D341Med (cell line): Measurements from ENCODE around the gene AGT.
"Not testable (repeated sequence)": the region's sequence is repeated elsewhere in the genome, so short reads cannot be mapped to it uniquely, and the experiment has no call there.

Experiments used
- DNase-seq: peaks from one replicate; pipeline ENCODE4 v3.0.0; 2012; ENCODE audit warnings: low spot score

AGT gene

DNA sequence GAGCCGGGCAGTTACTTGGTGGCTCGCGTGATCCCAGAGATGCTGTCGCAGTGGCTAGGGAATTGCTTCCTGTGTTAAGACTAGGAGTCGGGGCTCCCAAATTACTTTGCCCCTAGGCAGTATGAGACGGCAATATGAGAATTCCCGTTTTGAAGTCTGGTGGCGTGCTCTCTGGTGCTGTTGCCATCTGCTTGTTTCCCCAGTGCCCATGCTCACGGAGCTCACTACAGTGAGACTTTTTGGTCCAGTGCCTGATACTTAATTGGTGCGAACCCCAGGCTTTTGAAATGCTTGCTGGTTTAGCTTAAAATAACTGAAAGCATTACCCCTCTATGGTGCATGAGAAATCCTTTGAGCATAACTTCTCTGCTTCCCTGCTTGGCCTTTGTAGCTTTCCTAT, 22.3 kb downstream of the AGT start:
- DNase-seq, result no peak

DNA sequence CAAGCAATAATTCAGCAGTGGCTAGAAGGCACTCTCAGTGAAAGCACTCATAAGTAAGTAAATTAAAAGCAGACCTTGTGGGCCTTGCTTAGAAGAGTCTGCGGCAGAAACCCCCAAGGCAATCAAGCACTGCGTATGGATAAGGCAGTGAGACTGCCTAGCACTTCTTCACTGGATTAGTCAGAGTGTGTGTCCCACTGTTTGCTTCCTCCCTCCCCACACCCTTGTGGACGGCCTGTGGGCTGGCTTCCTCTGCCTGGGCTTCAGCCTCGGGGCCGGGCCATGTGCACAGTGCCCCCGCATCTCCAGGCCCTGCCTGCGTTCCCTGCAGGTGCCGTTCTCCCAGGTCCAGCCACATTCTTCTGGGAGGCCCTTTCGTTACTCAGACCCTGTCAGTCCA, 23.8 kb downstream of the AGT start:
- DNase-seq, result no peak

DNA sequence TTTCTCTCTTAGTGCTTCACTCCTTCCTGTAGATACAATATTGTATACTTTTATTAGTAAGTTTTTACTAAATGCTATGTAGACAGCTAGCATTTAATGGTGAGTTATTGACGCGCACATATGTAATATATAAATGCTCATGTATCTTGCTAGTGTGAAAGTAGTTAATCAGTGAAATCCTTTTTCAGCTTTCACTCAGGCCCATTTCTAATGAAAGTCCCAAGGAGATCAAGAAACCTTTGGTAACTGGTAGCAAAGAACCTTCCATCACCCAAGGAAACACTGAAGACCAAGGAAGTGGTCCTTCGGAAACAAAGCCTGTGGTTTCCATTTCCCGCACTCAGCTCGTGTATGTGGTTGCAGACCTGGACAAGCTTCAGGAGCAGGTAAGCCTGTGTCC, 27.2 kb downstream of the AGT start:
- no peak for DNase-seq

GRCh38 chr1:230684998-230685397, 28.9 kb downstream of the AGT start:
- no peak for DNase-seq

GRCh38 chr1:230684146-230684545, 29.8 kb downstream of the AGT start:
- DNase-seq, result no peak

DNA sequence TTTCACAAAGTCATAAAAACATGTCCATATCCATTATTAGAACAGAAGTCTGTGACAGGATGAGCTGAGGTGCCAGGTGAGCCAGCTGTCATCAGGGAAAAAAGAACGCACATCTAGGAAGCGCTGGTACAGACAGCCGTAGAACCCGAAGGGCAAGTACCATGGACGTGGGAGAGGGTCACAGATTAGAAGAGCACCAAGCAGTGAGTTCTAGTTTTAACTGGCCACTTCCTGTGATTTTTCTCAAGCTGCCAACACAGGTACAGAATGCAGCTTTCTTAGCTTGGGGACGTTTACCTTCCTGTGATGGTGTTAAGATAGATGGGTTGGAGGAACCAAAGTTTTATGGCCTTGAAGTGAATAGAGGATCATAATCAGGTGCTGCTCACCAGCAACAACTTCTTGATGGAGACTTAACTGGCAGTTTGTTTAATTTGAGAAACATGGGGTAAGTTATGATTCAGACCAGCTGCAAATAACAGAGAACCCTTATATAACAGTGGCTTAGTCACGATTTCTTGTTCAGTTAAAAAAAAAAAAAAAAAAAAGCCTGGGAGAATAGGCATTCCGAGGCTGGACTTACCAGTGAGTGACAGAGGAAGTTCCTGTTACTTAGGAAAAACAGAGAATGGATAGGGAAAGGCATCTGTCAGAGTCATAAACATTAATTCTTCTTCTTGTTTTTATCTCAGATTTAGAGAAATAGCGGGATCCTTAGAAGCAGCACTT, 30.9 kb downstream of the AGT start:
- no peak for DNase-seq

GRCh38 chr1:230682274-230682673, 31.6 kb downstream of the AGT start:
- peak; percentile 40 for DNase-seq

DNA sequence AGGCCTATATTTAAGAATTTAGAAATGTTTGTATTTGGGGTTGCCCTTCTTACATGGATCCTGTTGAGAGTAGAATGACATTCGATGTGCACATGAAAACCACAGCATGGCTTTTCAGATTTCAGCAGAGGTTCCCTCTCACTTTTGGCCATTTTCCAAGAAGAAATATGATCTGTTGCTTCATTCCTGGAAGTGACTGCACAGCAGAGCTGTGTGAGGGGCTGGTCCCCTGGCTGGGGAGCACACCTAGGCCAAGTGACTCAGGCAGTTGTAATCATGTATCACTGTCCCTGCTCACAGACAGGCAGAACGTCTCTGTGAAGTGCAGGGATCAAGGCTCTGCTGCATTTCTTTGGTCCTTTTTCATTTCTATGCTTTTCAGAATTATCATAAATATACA, 32.3 kb downstream of the AGT start:
- peak; percentile 57 for DNase-seq

- DNase-seq, result no peak
Measured at GRCh38 chr1:230680300-230681025, 33.5 kb downstream of the AGT start.

- no peak for DNase-seq
Measured at GRCh38 chr1:230679825-230680224, 34.1 kb downstream of the AGT start.

DNA sequence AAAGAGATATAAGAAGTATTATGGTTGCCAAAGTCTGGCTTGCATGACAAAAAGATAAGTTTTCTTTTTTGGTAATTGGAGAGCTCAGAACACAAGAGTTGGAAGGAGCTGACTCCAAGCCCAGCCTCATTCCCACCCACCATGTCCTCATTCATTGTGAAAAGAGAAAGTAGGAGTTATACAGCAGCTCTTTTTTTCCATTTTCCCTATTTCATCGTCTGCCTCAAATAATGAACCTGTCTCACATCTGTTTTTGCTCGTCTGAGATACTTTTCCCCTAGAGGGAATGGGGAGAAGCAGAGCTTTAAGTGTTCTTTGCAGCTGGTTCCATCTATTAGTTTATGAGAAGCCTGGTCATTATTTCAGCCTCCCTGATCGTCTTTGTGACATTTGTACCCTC, 34.7 kb downstream of the AGT start:
- no peak for DNase-seq

DNA sequence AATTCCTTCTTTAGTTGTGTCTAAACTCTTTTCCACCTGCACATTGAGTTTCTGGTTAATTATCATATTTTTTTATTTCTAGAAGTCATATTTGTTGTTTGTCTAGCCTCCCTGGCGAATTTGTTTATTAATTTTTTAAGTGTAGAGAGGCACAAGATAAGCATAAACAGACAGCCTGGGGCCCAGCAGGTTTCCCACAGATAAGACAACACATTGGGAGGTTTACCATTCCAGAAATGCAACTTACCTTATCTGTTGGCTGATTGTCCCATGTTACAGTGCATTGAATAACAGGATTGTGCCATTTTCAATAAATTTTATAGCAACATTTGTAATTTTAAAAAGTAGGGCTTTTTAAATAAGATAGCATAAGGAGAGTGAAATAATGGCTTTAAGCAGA, 36.7 kb downstream of the AGT start:
- no peak for DNase-seq

DNA sequence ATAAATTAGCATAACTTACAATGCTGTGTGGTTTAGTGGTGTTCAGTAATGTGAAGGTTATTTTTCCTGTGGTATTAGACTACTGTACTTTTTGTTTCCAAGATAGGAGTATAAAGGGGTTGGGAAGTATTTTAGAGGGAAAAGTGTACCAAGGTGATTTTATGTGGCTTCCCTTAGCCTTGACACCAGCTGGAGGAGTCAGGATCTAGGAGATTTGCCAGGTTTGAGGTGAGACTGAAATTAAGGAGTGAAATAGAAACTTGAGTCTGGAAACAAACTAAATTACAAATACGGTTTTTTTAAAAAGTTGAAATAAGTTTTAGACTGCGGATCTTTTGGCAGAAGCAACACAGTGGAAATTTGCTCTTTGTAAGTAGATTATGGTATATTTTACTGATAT, 39.3 kb downstream of the AGT start:
- no peak for DNase-seq

- DNase-seq, result no peak
Measured at GRCh38 chr1:230669543-230669942, 44.4 kb downstream of the AGT start.

- DNase-seq, result no peak
Measured at GRCh38 chr1:230668227-230668626, 45.7 kb downstream of the AGT start.

- no peak for DNase-seq
Measured at GRCh38 chr1:230661976-230662375, 51.9 kb downstream of the AGT start.

GRCh38 chr1:230658691-230659090, 55.2 kb downstream of the AGT start:
- no peak for DNase-seq

GRCh38 chr1:230658103-230658502, 55.8 kb downstream of the AGT start:
- not testable (repeated sequence) for DNase-seq

GRCh38 chr1:230656719-230657118, 57.2 kb downstream of the AGT start:
- DNase-seq, result not testable (repeated sequence)
